Measurements from ENCODE around the gene RPP40. TPM values are rescaled to one million over a fixed set of nuclear protein-coding genes. Genes with fewer than 3 reads are reported as not detected.

Gene RPP40
- total and polyA plus RNA-seq, 2 of the 13 experiments (the other 11 are each of a cell fraction or from before 2014, with no cell fraction given) = 18.0 to 41.2 TPM

DNA sequence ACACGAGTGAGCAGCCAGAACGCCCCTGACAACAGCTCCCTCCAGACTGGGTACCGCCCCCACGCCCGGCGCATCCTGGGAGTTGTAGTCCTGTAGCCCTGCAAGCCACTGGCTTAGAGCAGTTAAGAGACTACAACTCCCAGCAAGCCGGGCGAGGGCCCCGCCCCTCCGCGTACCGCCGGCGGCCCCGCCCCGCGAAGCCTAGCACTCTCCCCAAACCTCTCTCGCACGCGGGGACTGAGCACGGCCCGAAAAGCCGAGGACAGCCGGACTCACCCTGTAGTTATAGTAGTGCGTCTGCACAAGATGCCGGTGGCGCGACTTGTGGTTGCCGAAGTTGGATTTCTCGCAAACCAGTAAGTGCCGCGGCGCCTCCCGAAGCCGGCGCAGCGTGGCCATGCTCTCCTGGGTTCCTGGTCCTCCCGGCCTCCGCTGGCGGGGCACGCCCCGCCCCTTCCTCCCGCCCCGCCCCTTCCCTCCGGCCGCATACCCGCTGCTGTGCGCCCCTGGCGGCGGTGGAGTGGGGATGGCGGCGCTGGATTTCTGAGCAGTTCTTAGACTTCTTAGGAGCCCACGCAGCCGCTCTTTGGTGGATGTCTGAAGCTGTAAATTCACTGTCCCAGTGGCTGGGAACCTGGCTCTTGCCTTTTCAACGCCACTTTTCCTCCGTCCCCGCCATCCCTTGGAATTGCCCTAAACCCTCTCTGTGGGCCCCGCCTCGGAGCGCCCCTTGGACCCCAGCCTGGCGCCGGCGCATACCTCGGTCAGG lies at the start of gene RPP40 (continued):
- TF ChIP-seq, protein P1, sequence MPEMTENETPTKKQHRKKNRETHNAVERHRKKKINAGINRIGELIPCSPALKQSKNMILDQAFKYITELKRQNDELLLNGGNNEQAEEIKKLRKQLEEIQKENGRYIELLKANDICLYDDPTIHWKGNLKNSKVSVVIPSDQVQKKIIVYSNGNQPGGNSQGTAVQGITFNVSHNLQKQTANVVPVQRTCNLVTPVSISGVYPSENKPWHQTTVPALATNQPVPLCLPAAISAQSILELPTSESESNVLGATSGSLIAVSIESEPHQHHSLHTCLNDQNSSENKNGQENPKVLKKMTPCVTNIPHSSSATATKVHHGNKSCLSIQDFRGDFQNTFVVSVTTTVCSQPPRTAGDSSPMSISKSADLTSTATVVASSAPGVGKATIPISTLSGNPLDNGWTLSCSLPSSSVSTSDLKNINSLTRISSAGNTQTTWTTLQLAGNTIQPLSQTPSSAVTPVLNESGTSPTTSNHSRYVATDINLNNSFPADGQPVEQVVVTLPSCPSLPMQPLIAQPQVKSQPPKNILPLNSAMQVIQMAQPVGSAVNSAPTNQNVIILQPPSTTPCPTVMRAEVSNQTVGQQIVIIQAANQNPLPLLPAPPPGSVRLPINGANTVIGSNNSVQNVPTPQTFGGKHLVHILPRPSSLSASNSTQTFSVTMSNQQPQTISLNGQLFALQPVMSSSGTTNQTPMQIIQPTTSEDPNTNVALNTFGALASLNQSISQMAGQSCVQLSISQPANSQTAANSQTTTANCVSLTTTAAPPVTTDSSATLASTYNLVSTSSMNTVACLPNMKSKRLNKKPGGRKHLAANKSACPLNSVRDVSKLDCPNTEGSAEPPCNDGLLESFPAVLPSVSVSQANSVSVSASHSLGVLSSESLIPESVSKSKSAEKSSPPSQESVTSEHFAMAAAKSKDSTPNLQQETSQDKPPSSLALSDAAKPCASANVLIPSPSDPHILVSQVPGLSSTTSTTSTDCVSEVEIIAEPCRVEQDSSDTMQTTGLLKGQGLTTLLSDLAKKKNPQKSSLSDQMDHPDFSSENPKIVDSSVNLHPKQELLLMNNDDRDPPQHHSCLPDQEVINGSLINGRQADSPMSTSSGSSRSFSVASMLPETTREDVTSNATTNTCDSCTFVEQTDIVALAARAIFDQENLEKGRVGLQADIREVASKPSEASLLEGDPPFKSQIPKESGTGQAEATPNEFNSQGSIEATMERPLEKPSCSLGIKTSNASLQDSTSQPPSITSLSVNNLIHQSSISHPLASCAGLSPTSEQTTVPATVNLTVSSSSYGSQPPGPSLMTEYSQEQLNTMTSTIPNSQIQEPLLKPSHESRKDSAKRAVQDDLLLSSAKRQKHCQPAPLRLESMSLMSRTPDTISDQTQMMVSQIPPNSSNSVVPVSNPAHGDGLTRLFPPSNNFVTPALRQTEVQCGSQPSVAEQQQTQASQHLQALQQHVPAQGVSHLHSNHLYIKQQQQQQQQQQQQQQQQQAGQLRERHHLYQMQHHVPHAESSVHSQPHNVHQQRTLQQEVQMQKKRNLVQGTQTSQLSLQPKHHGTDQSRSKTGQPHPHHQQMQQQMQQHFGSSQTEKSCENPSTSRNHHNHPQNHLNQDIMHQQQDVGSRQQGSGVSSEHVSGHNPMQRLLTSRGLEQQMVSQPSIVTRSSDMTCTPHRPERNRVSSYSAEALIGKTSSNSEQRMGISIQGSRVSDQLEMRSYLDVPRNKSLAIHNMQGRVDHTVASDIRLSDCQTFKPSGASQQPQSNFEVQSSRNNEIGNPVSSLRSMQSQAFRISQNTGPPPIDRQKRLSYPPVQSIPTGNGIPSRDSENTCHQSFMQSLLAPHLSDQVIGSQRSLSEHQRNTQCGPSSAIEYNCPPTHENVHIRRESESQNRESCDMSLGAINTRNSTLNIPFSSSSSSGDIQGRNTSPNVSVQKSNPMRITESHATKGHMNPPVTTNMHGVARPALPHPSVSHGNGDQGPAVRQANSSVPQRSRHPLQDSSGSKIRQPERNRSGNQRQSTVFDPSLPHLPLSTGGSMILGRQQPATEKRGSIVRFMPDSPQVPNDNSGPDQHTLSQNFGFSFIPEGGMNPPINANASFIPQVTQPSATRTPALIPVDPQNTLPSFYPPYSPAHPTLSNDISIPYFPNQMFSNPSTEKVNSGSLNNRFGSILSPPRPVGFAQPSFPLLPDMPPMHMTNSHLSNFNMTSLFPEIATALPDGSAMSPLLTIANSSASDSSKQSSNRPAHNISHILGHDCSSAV (CRISPR knock-in tag; IDR thresholded peaks at IDR 0.05; ENCODE audit: borderline replicate concordance) = no peak
- TF ChIP-seq SP2 (CRISPR knock-in tag; IDR thresholded peaks at IDR 0.05) (no peak), NCOA1 (CRISPR knock-in tag; IDR thresholded peaks at IDR 0.05) (no peak), DR1 (CRISPR knock-in tag; IDR thresholded peaks at IDR 0.05) (peak; percentile 76), PHF5A (CRISPR knock-in tag; IDR thresholded peaks at IDR 0.05; ENCODE audit: low read depth, unreplicated experiment) (no peak), MIER2 (CRISPR knock-in tag; IDR thresholded peaks at IDR 0.05) (0 out of 2 replicates have a peak, but pooled peaks have one; percentile 12), ZNF816 (CRISPR knock-in tag; IDR thresholded peaks at IDR 0.05; ENCODE audit: borderline replicate concordance) (peak; percentile 67; the same call in 1 of the 2 replicates), ZNF451 (CRISPR knock-in tag; IDR thresholded peaks at IDR 0.05) (peak; percentile 91), SALL2 (CRISPR knock-in tag; IDR thresholded peaks at IDR 0.05) (peak; percentile 90)
- TF ChIP-seq, protein P2, sequence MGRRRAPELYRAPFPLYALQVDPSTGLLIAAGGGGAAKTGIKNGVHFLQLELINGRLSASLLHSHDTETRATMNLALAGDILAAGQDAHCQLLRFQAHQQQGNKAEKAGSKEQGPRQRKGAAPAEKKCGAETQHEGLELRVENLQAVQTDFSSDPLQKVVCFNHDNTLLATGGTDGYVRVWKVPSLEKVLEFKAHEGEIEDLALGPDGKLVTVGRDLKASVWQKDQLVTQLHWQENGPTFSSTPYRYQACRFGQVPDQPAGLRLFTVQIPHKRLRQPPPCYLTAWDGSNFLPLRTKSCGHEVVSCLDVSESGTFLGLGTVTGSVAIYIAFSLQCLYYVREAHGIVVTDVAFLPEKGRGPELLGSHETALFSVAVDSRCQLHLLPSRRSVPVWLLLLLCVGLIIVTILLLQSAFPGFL (CRISPR knock-in tag; IDR thresholded peaks at IDR 0.05) = peak; percentile 80; the same call in 1 of the 2 replicates
- TF ChIP-seq, protein P3, sequence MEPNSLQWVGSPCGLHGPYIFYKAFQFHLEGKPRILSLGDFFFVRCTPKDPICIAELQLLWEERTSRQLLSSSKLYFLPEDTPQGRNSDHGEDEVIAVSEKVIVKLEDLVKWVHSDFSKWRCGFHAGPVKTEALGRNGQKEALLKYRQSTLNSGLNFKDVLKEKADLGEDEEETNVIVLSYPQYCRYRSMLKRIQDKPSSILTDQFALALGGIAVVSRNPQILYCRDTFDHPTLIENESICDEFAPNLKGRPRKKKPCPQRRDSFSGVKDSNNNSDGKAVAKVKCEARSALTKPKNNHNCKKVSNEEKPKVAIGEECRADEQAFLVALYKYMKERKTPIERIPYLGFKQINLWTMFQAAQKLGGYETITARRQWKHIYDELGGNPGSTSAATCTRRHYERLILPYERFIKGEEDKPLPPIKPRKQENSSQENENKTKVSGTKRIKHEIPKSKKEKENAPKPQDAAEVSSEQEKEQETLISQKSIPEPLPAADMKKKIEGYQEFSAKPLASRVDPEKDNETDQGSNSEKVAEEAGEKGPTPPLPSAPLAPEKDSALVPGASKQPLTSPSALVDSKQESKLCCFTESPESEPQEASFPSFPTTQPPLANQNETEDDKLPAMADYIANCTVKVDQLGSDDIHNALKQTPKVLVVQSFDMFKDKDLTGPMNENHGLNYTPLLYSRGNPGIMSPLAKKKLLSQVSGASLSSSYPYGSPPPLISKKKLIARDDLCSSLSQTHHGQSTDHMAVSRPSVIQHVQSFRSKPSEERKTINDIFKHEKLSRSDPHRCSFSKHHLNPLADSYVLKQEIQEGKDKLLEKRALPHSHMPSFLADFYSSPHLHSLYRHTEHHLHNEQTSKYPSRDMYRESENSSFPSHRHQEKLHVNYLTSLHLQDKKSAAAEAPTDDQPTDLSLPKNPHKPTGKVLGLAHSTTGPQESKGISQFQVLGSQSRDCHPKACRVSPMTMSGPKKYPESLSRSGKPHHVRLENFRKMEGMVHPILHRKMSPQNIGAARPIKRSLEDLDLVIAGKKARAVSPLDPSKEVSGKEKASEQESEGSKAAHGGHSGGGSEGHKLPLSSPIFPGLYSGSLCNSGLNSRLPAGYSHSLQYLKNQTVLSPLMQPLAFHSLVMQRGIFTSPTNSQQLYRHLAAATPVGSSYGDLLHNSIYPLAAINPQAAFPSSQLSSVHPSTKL (CRISPR knock-in tag; IDR thresholded peaks at IDR 0.05) = peak; percentile 41
- TF ChIP-seq, protein P4, sequence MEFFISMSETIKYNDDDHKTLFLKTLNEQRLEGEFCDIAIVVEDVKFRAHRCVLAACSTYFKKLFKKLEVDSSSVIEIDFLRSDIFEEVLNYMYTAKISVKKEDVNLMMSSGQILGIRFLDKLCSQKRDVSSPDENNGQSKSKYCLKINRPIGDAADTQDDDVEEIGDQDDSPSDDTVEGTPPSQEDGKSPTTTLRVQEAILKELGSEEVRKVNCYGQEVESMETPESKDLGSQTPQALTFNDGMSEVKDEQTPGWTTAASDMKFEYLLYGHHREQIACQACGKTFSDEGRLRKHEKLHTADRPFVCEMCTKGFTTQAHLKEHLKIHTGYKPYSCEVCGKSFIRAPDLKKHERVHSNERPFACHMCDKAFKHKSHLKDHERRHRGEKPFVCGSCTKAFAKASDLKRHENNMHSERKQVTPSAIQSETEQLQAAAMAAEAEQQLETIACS (CRISPR knock-in tag; IDR thresholded peaks at IDR 0.05) = peak; percentile 51; the same call in 1 of the 2 replicates
- TF ChIP-seq, protein P5, sequence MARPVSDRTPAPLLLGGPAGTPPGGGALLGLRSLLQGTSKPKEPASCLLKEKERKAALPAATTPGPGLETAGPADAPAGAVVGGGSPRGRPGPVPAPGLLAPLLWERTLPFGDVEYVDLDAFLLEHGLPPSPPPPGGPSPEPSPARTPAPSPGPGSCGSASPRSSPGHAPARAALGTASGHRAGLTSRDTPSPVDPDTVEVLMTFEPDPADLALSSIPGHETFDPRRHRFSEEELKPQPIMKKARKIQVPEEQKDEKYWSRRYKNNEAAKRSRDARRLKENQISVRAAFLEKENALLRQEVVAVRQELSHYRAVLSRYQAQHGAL (CRISPR knock-in tag; IDR thresholded peaks at IDR 0.05; ENCODE audit: not compliant biosample characterization) = peak; percentile 86
